Measurements from ENCODE around the gene TMEM245. TPM values are rescaled to one million over a fixed set of nuclear protein-coding genes. Genes with fewer than 3 reads are reported as not detected.

TMEM245 gene
- total RNA-seq, 2 donors from 2014 or later = 30.7 to 35.5 TPM

DNA sequence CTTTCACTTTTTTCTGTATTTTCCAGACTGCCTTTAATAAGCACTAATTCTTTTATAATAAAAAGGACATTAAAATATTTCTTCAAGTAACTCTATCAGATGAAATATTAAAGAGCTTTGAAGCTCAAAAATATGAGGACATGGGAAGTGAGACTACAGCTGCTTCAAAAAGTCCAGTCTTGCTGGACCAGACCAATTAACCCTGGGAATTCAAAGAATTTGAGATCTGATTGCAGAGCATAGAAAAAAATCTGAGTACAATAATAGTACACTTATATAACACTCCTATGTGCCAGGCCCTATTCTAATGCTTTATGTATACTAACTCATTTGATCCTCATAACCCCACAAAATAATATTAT, 9.8 kb downstream of the TMEM245 start:
- Mint-ChIP-seq H3K4me1 (ENCODE audit: low read depth) (peaks cover 84% of the 10 kb centered on the region), H3K9me3 (no peaks in the 10 kb centered on the region), H3K27me3 (ENCODE audit: low read depth) (no peaks in the 10 kb centered on the region), H3K36me3 (ENCODE audit: insufficient read depth in 2 of 2) (peaks cover 0 to 7% of the 10 kb centered on the region in 2 donors), H3K27ac (peak overlapping the region; percentile 91), H3K4me3 (peak overlapping the region; percentile 78 to 94)
- DNase-seq (no peak), ATAC-seq (replicated peaks in 1 of 2) (no peak)

GRCh38 chr9:109108318-109108717, 11.4 kb downstream of the TMEM245 start:
- Mint-ChIP-seq H3K4me3 (peak overlapping the region; percentile 79), H3K4me1 (ENCODE audit: low read depth) (peaks cover 71% of the 10 kb centered on the region)

GRCh38 chr9:109107402-109108240, 12.1 kb downstream of the TMEM245 start:
- H3K27me3 Mint-ChIP-seq (ENCODE audit: low read depth) = no peaks in the 10 kb centered on the region
- DNase-seq = peak in 1 of 2 donors; percentile 19
- H3K27ac Mint-ChIP-seq = peak overlapping the region; percentile 27
- H3K4me1 Mint-ChIP-seq (ENCODE audit: low read depth) = peaks cover 71% of the 10 kb centered on the region
- peaks cover 2 to 3% of the 10 kb centered on the region in 2 donors for H3K9me3 Mint-ChIP-seq
- H3K4me3 Mint-ChIP-seq = peak overlapping the region; percentile 79
- peak; percentile 87 to 91 for ATAC-seq (replicated peaks in 1 of 2)
- H3K36me3 Mint-ChIP-seq (ENCODE audit: insufficient read depth in 2 of 2) = peaks cover 13 to 24% of the 10 kb centered on the region in 2 donors

More at GRCh38 chr9:109108318-109108717, 11.4 kb downstream of the TMEM245 start:
- Mint-ChIP-seq H3K27ac (peak overlapping the region; percentile 27), H3K27me3 (ENCODE audit: low read depth) (no peaks in the 10 kb centered on the region), H3K9me3 (peaks cover 2% of the 10 kb centered on the region in 2 donors), H3K36me3 (ENCODE audit: insufficient read depth in 2 of 2) (peaks cover 7 to 17% of the 10 kb centered on the region in 2 donors)
- DNase-seq (no peak), ATAC-seq (replicated peaks in 1 of 2) (no peak)

DNA sequence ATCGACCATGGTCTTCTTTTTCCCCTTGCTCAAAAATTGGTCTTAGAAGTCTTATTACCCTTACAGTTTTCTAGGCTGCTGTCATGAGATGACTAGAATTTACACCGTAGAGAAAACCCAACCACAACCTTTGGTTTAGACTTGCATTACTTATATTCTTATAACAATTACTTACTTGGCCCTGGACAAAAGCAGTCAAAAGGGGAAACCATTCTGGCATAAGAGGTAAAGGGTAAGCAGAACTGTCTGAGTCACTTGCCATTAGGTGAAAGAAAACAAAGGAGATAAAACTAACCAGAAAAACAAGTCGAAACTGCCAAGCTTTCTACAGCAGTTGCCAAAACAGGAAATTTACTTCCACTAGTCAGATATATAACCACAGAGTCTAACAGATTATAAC, 17.9 kb downstream of the TMEM245 start:
- Mint-ChIP-seq H3K27me3 (ENCODE audit: low read depth) (no peaks in the 10 kb centered on the region), H3K9me3 (peaks cover 2 to 3% of the 10 kb centered on the region in 2 donors), H3K27ac (peak overlapping the region; percentile 34), H3K4me3 (peak overlapping the region; percentile 64 to 80), H3K4me1 (ENCODE audit: low read depth) (peaks cover 70% of the 10 kb centered on the region), H3K36me3 (ENCODE audit: insufficient read depth in 2 of 2) (peaks cover 15 to 30% of the 10 kb centered on the region in 2 donors)
- DNase-seq (peak; percentile 29 to 37), ATAC-seq (replicated peaks in 1 of 2) (peak; percentile 91)

DNA sequence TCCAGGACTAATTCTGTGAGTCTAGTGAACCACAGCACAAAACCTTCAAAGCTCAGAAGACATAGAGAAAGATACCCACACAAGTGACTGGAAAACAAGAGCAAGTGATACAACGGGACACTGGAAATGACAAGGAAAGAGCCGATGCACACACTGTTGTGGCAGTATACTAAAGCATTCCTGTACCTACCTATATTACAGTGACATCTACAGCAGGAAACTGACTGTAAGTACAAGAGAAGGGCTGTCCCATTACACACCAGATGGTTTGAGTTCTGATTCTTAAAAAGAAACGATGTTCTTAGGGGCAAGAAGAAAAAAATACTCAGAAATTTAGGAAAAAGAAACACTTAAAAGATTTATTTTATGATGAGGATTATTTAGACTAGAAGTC, 18.5 kb downstream of the TMEM245 start:
- ATAC-seq (replicated peaks in 1 of 2) = peak; percentile 53 to 60
- H3K27ac Mint-ChIP-seq = peak overlapping the region; percentile 34
- H3K36me3 Mint-ChIP-seq (ENCODE audit: insufficient read depth in 2 of 2) = peaks cover 15 to 30% of the 10 kb centered on the region in 2 donors
- H3K4me1 Mint-ChIP-seq (ENCODE audit: low read depth) = peaks cover 72% of the 10 kb centered on the region
- H3K4me3 Mint-ChIP-seq = peak overlapping the region; percentile 64 to 80
- peak in 1 of 2 donors; percentile 17 for DNase-seq
- no peaks in the 10 kb centered on the region for H3K27me3 Mint-ChIP-seq (ENCODE audit: low read depth)
- peaks cover 2 to 3% of the 10 kb centered on the region in 2 donors for H3K9me3 Mint-ChIP-seq

DNA sequence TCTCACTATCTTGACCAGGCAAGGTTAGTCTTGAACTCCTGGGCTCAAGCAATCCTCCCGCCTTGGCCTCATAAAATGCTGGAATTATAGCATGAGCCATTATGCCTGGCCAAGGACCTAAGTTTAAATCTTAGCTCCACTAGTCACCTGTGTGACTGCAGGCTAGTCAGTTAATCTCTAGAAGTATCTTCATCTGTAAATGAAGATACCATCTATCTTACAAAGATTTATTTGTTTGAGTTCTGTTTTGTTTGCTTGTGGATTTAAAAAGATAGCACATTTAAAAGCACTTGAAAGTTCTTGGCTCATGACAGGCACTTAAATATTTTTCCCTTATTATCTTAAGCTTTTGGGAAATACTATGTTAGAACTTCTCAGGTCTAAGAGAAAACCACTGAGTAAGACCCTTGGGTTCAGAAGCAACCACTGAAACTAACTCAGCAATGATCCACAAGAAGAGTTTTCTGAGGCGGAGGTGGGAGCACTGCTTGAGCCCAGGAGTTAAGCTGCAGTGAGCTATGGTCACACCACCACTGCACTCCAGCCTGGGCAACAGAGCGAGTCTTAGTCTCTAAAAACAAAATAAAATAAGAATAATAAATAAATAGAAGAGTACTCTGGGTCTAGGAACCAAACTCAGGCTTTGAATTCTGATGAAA, 19.1 kb downstream of the TMEM245 start:
- Mint-ChIP-seq H3K27ac (peak overlapping the region; percentile 34), H3K36me3 (ENCODE audit: insufficient read depth in 2 of 2) (peaks cover 15 to 30% of the 10 kb centered on the region in 2 donors), H3K27me3 (ENCODE audit: low read depth) (no peaks in the 10 kb centered on the region), H3K4me1 (ENCODE audit: low read depth) (peaks cover 77% of the 10 kb centered on the region), H3K4me3 (peak overlapping the region; percentile 64 to 80), H3K9me3 (peaks cover 2 to 3% of the 10 kb centered on the region in 2 donors)
- ATAC-seq (replicated peaks in 1 of 2) (peak; percentile 5 to 27), DNase-seq (peak in 1 of 2 donors; percentile 24)

DNA sequence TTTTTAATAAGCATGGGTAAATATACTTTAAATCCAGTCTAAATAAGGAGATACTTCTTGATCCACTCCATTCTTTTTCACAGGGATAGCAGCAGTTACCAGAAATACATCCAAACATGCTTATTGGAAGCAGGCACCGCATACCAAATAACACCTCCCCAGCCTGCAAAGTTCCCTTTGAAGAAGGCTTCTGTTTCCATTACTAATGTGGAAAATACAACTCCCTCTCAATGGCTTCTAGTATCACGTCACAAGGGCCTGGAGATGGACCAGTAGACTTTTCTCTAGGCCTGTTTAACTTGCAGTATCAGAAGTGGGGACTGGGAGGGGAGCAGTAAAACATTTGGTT, 20.8 kb downstream of the TMEM245 start:
- DNase-seq = no peak
- H3K36me3 Mint-ChIP-seq (ENCODE audit: insufficient read depth in 2 of 2) = peaks cover 11 to 28% of the 10 kb centered on the region in 2 donors
- H3K9me3 Mint-ChIP-seq = peaks cover 2 to 3% of the 10 kb centered on the region in 2 donors
- H3K27ac Mint-ChIP-seq = no peak overlapping the region
- no peak for ATAC-seq (replicated peaks in 1 of 2)
- H3K27me3 Mint-ChIP-seq (ENCODE audit: low read depth) = no peaks in the 10 kb centered on the region
- peaks cover 94% of the 10 kb centered on the region for H3K4me1 Mint-ChIP-seq (ENCODE audit: low read depth)
- peak overlapping the region in 1 of 2 donors; percentile 69 for H3K4me3 Mint-ChIP-seq

DNA sequence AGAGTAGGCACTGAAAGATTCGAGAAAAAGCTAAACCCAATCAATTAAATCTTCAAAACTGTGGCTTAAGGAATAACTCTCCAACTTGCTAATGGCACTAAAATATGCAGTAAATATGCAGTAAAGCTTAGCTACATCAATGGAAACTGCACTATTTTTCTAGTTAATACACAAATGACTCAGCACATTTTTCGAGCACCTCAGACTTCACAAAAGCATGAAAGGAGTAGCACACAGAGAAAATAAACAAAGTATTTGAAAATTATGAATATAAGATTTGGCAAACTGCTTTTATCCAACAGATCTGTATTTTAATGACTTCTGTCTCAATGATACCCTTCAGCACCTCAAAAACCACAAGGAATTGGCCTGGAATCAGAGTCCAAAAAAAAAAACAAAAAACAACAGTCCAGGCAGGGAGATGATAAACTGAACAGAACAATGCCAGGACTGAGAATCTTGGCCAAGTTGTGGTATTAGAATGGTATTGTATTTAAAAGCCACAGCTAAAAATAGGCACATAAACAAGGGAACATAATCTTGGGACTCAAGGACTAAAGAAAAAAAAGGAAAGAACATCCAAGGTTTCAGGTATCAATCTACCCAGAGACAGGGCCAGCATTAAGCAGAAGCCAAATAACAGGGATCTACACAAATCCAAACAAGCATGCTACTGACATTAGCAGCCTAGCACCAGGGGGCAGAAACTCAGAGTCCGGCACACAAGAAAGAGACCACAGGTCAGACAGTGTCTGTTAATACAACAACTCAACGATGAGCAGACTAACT, 21.4 kb downstream of the TMEM245 start:
- DNase-seq = no peak
- peaks cover 97% of the 10 kb centered on the region for H3K4me1 Mint-ChIP-seq (ENCODE audit: low read depth)
- ATAC-seq (replicated peaks in 1 of 2) = no peak
- no peaks in the 10 kb centered on the region for H3K27me3 Mint-ChIP-seq (ENCODE audit: low read depth)
- H3K36me3 Mint-ChIP-seq (ENCODE audit: insufficient read depth in 2 of 2) = peaks cover 10 to 23% of the 10 kb centered on the region in 2 donors
- H3K9me3 Mint-ChIP-seq = peaks cover under 1 to 1% of the 10 kb centered on the region in 2 donors
- H3K4me3 Mint-ChIP-seq = peak overlapping the region; percentile 41 to 69
- peak overlapping the region; percentile 77 for H3K27ac Mint-ChIP-seq

DNA sequence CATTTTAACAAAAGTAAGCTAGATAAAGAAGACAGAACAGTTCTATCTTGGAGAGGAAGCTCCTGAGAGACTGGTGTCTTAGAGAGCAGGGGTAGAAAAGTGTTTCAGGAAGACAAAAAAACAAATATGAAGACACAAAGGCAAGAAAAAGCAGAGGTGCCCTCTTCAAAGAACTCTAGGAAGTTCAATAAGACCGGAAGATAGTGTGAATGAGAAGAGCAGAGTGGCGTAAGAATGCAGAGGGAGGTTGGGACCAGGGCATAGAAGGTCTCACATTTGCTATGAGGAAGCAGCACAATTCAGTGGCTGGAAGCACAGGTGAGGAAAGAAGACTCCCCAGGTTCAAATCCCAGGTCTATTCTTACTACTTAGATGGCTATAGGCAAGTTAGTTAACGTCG, 22.6 kb downstream of the TMEM245 start:
- no peaks in the 10 kb centered on the region for H3K9me3 Mint-ChIP-seq
- peak overlapping the region; percentile 31 for H3K27ac Mint-ChIP-seq
- H3K4me1 Mint-ChIP-seq (ENCODE audit: low read depth) = peaks cover 97% of the 10 kb centered on the region
- ATAC-seq (replicated peaks in 1 of 2) (no peak), DNase-seq (no peak)
- peaks cover 8 to 21% of the 10 kb centered on the region in 2 donors for H3K36me3 Mint-ChIP-seq (ENCODE audit: insufficient read depth in 2 of 2)
- no peaks in the 10 kb centered on the region for H3K27me3 Mint-ChIP-seq (ENCODE audit: low read depth)
- peak overlapping the region; percentile 3 to 15 for H3K4me3 Mint-ChIP-seq

DNA sequence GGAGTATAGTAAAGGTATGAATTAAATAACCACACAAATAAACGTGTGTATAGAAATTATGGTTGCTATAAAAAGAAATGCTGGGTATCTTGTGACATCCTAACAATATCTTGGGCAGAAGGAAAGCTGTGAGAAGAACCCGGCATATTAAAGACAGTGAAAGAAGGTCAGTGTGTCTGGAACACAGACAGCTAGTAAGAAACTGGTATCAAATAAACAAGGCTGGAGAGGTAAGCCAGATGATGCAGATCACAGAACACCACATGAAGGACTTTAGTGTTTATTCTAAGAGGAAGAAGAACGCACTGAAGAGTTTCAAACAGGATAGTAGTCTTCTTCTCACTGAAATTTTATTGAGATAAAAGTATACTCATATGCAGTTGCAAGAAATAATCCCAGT, 24.4 kb downstream of the TMEM245 start:
- DNase-seq = no peak
- H3K36me3 Mint-ChIP-seq (ENCODE audit: insufficient read depth in 2 of 2) = peaks cover 10 to 24% of the 10 kb centered on the region in 2 donors
- H3K4me3 Mint-ChIP-seq = no peak overlapping the region
- no peak overlapping the region for H3K27ac Mint-ChIP-seq
- H3K9me3 Mint-ChIP-seq = no peaks in the 10 kb centered on the region
- peaks cover 84% of the 10 kb centered on the region for H3K4me1 Mint-ChIP-seq (ENCODE audit: low read depth)
- no peak for ATAC-seq (replicated peaks in 1 of 2)
- H3K27me3 Mint-ChIP-seq (ENCODE audit: low read depth) = no peaks in the 10 kb centered on the region

- ATAC-seq (replicated peaks in 1 of 2) = no peak
- Mint-ChIP-seq H3K4me1 (ENCODE audit: low read depth) (peaks cover 75% of the 10 kb centered on the region), H3K27me3 (ENCODE audit: low read depth) (no peaks in the 10 kb centered on the region), H3K9me3 (no peaks in the 10 kb centered on the region), H3K4me3 (no peak overlapping the region), H3K36me3 (ENCODE audit: insufficient read depth in 2 of 2) (peaks cover 10 to 26% of the 10 kb centered on the region in 2 donors), H3K27ac (no peak overlapping the region)
- DNase-seq = no peak
Observed at GRCh38 chr9:109094268-109094667, 25.5 kb downstream of the TMEM245 start.

GRCh38 chr9:109092587-109092986, 27.2 kb downstream of the TMEM245 start:
- Mint-ChIP-seq H3K9me3 (no peaks in the 10 kb centered on the region), H3K4me3 (peak overlapping the region in 1 of 2 donors; percentile 46), H3K27me3 (ENCODE audit: low read depth) (no peaks in the 10 kb centered on the region), H3K4me1 (ENCODE audit: low read depth) (peaks cover 58% of the 10 kb centered on the region), H3K27ac (peak overlapping the region; percentile 34), H3K36me3 (ENCODE audit: insufficient read depth in 2 of 2) (peaks cover 10 to 33% of the 10 kb centered on the region in 2 donors)
- ATAC-seq (replicated peaks in 1 of 2) = no peak
- DNase-seq = no peak
